ENCODE results near the gene ATP10D. TPM values are rescaled to one million over a fixed set of nuclear protein-coding genes. Genes with fewer than 3 reads are reported as not detected.
"Not testable (repeated sequence)": the region's sequence is repeated elsewhere in the genome, so short reads cannot be mapped to it uniquely, and the experiment has no call there.

The ATP10D gene
- total RNA-seq, 2 experiments from 2014 or later = 10.9 to 16.1 TPM

DNA sequence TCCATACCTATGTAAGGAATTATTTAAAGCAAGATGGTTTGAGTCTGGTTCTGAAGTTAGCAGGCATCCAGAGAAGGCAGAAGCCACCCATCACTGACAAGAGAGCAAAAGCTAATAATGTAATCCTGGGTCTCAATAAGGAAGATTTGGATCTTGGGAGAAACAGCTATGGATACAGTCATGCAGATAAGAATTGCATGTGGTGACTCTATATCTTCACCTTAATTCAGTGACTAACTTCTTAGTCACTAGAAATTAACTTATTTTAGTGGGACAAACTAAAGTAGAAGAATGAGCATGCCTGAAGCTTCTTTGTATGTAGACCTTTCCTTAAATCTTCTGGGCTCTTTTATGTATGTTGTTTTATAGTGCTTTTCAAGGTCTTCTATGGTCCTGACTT is 66.6 kb downstream of the ATP10D start:
- POLR2A ChIA-PET = no interaction called here
- H3K9me3 Mint-ChIP-seq = no peaks in the 10 kb centered on the region
- DNase-seq (no peak), ATAC-seq (ENCODE audit: low read depth) (no peak)
- H3K27ac Mint-ChIP-seq = no peak overlapping the region
- peaks cover 22% of the 10 kb centered on the region for H3K36me3 Mint-ChIP-seq
- no peak overlapping the region for H3K4me3 Mint-ChIP-seq
- no peaks in the 10 kb centered on the region for H3K4me1 Mint-ChIP-seq
- no peaks in the 10 kb centered on the region for H3K27me3 Mint-ChIP-seq

DNA sequence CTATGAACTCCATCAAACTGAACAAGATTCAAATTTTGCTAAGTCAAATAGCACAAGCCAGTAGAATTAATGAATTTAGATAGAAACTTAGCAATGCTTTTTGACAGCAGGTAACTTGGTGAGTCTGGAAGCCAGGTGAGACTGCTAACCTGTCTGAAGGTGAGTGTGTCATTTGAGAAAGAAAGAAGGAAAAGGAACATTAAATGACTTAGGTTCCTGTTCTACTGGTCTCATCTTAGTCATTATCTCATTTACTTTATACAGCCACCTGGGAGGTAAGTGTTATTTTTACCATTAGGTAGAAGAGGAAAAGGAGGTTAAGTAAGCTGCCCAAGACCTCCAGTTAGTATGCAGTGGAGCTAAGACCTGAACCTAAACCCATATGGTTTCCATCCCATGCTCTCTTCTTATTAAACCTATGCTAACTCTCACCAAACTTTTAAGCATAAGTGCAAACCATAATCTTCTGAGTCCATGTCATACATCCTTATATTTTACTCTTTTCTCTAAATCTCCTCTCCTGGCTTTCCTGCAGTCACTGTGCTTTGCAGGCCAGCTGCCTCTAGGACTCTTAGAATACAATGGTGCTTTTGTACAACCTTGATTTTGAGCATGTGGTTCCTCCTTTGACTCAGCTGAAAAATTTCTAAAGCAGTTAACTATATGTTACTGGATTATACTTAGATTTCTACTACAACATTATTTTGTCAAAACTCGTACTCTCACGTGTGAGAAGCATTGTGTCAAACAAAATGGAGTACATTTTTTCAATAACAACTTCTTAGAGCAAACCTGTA is 68.5 kb downstream of the ATP10D start:
- POLR2A ChIA-PET = no interaction called here
- no peaks in the 10 kb centered on the region for H3K9me3 Mint-ChIP-seq
- H3K27me3 Mint-ChIP-seq = no peaks in the 10 kb centered on the region
- DNase-seq (no peak), ATAC-seq (ENCODE audit: low read depth) (no peak)
- peaks cover 12% of the 10 kb centered on the region for H3K36me3 Mint-ChIP-seq
- no peak overlapping the region for H3K27ac Mint-ChIP-seq
- no peaks in the 10 kb centered on the region for H3K4me1 Mint-ChIP-seq
- H3K4me3 Mint-ChIP-seq = no peak overlapping the region

GRCh38 chr4:47555920-47556319 is 70.8 kb downstream of the ATP10D start:
- H3K36me3 Mint-ChIP-seq; H3K9me3 Mint-ChIP-seq; POLR2A ChIA-PET; ATAC-seq (ENCODE audit: low read depth); H3K27ac Mint-ChIP-seq; DNase-seq; H3K27me3 Mint-ChIP-seq; H3K4me3 Mint-ChIP-seq; H3K4me1 Mint-ChIP-seq: not testable (repeated sequence)

DNA sequence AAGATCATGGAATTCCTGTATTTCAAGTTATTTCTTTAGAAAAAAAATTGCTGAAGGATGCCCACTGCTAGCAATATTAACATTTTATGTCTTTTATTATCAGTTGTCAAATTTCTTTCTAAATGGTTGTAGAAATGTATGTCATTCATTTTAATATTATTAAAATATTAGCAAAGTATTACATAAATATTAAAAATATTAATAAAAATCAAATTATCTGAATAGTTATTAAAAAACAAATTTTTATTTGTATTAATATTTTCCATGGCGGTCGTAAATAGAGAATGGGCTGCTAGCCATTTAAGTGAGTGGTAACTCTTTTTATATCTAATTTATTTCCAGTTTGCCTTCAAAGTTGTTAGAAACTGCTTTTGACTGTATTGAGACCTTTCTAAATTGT is 72.2 kb downstream of the ATP10D start:
- H3K27me3 Mint-ChIP-seq = no peaks in the 10 kb centered on the region
- POLR2A ChIA-PET = no interaction called here
- no peak overlapping the region for H3K27ac Mint-ChIP-seq
- peaks cover 9% of the 10 kb centered on the region for H3K36me3 Mint-ChIP-seq
- DNase-seq (no peak), ATAC-seq (ENCODE audit: low read depth) (no peak)
- no peaks in the 10 kb centered on the region for H3K9me3 Mint-ChIP-seq
- no peak overlapping the region for H3K4me3 Mint-ChIP-seq
- peaks cover 1% of the 10 kb centered on the region for H3K4me1 Mint-ChIP-seq

GRCh38 chr4:47560682-47561081 is 75.6 kb downstream of the ATP10D start:
- POLR2A ChIA-PET = no interaction called here
- Mint-ChIP-seq H3K4me3 (no peak overlapping the region), H3K9me3 (no peaks in the 10 kb centered on the region), H3K36me3 (peaks cover 4% of the 10 kb centered on the region), H3K27me3 (no peaks in the 10 kb centered on the region), H3K27ac (no peak overlapping the region), H3K4me1 (peaks cover 6% of the 10 kb centered on the region)
- DNase-seq (no peak), ATAC-seq (ENCODE audit: low read depth) (no peak)

- POLR2A ChIA-PET = no interaction called here
- peaks cover 6% of the 10 kb centered on the region for H3K4me1 Mint-ChIP-seq
- no peak for ATAC-seq (ENCODE audit: low read depth)
- H3K9me3 Mint-ChIP-seq = no peaks in the 10 kb centered on the region
- DNase-seq = no peak
- H3K4me3 Mint-ChIP-seq = no peak overlapping the region
- no peak overlapping the region for H3K27ac Mint-ChIP-seq
- H3K27me3 Mint-ChIP-seq = no peaks in the 10 kb centered on the region
- H3K36me3 Mint-ChIP-seq = peaks cover 4% of the 10 kb centered on the region
These were observed 76.3 kb downstream of the ATP10D start for GRCh38 chr4:47561331-47561730.

GRCh38 chr4:47562297-47562696 is 77.2 kb downstream of the ATP10D start:
- POLR2A ChIA-PET = no interaction called here
- Mint-ChIP-seq H3K9me3 (no peaks in the 10 kb centered on the region), H3K27ac (no peak overlapping the region), H3K27me3 (no peaks in the 10 kb centered on the region), H3K4me3 (no peak overlapping the region), H3K36me3 (peaks cover 4% of the 10 kb centered on the region), H3K4me1 (peaks cover 6% of the 10 kb centered on the region)
- no peak for ATAC-seq (ENCODE audit: low read depth)
- no peak for DNase-seq

- Mint-ChIP-seq H3K36me3 (peaks cover 8% of the 10 kb centered on the region), H3K4me1 (peaks cover 7% of the 10 kb centered on the region), H3K27ac (no peak overlapping the region), H3K27me3 (no peaks in the 10 kb centered on the region), H3K9me3 (no peaks in the 10 kb centered on the region), H3K4me3 (no peak overlapping the region)
- DNase-seq (no peak), ATAC-seq (ENCODE audit: low read depth) (no peak)
- POLR2A ChIA-PET = interaction anchor here (0.5 kb wide), 1 partner anchor 50 kb away, joined by 3 read pairs; no protein-coding TSS in a partner anchor
These were observed 81.5 kb downstream of the ATP10D start for GRCh38 chr4:47566566-47566965.

DNA sequence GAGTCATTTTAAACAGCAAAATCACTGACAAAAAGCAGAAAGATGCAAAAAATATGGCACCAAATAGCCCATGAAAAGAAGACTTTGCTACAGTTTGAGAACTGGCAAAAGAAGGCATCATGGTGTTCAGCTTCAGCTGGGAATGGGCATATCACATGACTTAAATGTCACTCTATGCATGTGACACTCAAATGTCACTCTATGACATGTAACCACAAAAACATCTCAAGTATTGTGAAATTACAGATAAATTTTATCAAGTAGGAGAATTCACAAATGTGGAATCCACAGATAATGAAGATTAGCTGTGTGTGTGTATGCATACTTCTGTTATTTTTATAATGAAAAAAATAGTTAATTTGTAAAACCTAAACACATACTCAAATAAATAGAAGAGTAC is 81.9 kb downstream of the ATP10D start:
- POLR2A ChIA-PET = interaction anchor here (0.5 kb wide), 1 partner anchor 51 kb away, joined by 3 read pairs; no protein-coding TSS in a partner anchor
- no peak overlapping the region for H3K27ac Mint-ChIP-seq
- no peak for DNase-seq
- no peak overlapping the region for H3K4me3 Mint-ChIP-seq
- H3K36me3 Mint-ChIP-seq = peaks cover 9% of the 10 kb centered on the region
- H3K9me3 Mint-ChIP-seq = no peaks in the 10 kb centered on the region
- ATAC-seq (ENCODE audit: low read depth) = no peak
- no peaks in the 10 kb centered on the region for H3K27me3 Mint-ChIP-seq
- peaks cover 8% of the 10 kb centered on the region for H3K4me1 Mint-ChIP-seq

GRCh38 chr4:47567511-47567910 is 82.4 kb downstream of the ATP10D start:
- POLR2A ChIA-PET = no interaction called here
- H3K9me3 Mint-ChIP-seq = no peaks in the 10 kb centered on the region
- H3K27me3 Mint-ChIP-seq = no peaks in the 10 kb centered on the region

GRCh38 chr4:47570816-47571215 is 85.7 kb downstream of the ATP10D start:
- no peak for ATAC-seq (ENCODE audit: low read depth)
- H3K27me3 Mint-ChIP-seq = no peaks in the 10 kb centered on the region
- no peak overlapping the region for H3K4me3 Mint-ChIP-seq
- no peak overlapping the region for H3K27ac Mint-ChIP-seq
- peaks cover 2% of the 10 kb centered on the region for H3K4me1 Mint-ChIP-seq
- POLR2A ChIA-PET = no interaction called here
- H3K9me3 Mint-ChIP-seq = no peaks in the 10 kb centered on the region
- DNase-seq = no peak
- peaks cover 11% of the 10 kb centered on the region for H3K36me3 Mint-ChIP-seq

More at GRCh38 chr4:47567511-47567910, 82.4 kb downstream of the ATP10D start:
- H3K4me1 Mint-ChIP-seq = peaks cover 4% of the 10 kb centered on the region
- no peak overlapping the region for H3K27ac Mint-ChIP-seq
- H3K36me3 Mint-ChIP-seq = peaks cover 11% of the 10 kb centered on the region
- ATAC-seq (ENCODE audit: low read depth) (no peak), DNase-seq (no peak)
- no peak overlapping the region for H3K4me3 Mint-ChIP-seq

DNA sequence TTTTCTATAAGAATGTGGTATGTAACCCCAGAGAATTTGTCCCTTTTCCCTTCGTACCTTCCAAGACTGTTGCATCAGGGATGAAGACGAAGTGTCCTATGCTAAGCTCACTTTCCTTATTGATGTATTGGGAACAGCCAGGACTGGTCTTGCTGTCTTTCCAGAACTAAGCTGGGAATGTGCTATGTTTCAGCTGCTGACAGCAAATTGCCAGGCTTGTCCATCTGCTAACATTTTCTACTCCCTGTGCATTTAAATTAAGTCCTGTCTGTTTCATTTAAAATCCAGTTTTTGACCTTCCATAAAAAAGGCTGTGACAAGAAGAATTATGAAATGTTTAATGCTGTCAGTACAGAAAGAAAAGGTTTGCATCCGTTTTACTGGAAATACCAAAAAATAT is 87.9 kb downstream of the ATP10D start:
- Mint-ChIP-seq H3K27ac (no peak overlapping the region), H3K36me3 (peaks cover 23% of the 10 kb centered on the region), H3K27me3 (no peaks in the 10 kb centered on the region), H3K4me1 (peaks cover 2% of the 10 kb centered on the region), H3K4me3 (no peak overlapping the region), H3K9me3 (no peaks in the 10 kb centered on the region)
- DNase-seq = no peak
- POLR2A ChIA-PET = no interaction called here
- no peak for ATAC-seq (ENCODE audit: low read depth)

DNA sequence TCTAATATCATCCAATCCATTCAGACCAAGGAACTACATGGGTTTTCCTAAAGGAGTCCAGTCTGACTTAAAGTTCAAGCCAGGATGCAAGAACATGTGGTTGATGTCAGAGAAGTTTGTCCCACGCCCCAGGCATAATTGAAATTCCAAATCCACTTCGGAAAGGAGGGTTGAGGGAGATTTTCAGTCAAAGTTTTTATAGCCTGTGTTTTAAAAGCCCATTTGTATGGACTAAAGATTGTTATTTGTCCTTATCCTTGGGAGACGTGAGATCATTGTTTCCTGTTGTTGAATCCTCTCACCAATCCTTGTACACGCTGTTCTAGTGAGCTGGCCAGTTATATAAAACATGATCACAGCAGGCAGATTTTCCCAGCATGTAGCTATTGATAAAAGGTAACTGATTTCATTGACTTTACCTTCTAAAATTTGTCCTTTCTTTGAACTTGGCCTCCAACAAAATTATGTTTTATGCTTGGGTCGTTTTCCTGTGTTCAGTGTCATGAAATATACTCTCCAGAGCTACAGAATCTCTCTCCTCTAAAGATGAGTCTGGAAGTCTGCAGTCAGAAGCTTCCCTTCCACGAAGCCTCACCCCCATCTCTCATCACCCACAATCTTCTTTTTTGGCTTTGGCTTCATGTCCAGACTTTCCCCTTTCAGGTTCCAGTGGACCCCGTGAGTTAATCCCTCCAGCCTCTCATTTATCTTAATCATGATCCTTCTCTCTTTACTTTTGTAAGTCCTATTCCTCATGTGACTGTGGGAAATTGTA is 92.9 kb downstream of the ATP10D start:
- no peaks in the 10 kb centered on the region for H3K9me3 Mint-ChIP-seq
- no peak for DNase-seq
- no peaks in the 10 kb centered on the region for H3K27me3 Mint-ChIP-seq
- no peak overlapping the region for H3K4me3 Mint-ChIP-seq
- peaks cover 34% of the 10 kb centered on the region for H3K36me3 Mint-ChIP-seq
- no peak overlapping the region for H3K27ac Mint-ChIP-seq
- POLR2A ChIA-PET = no interaction called here
- no peaks in the 10 kb centered on the region for H3K4me1 Mint-ChIP-seq
- no peak for ATAC-seq (ENCODE audit: low read depth)

GRCh38 chr4:47579235-47579634 is 94.2 kb downstream of the ATP10D start:
- no peak for ATAC-seq (ENCODE audit: low read depth)
- no peaks in the 10 kb centered on the region for H3K4me1 Mint-ChIP-seq
- no peak overlapping the region for H3K27ac Mint-ChIP-seq
- H3K27me3 Mint-ChIP-seq = no peaks in the 10 kb centered on the region
- H3K4me3 Mint-ChIP-seq = no peak overlapping the region
- H3K36me3 Mint-ChIP-seq = peaks cover 36% of the 10 kb centered on the region
- POLR2A ChIA-PET = no interaction called here
- H3K9me3 Mint-ChIP-seq = no peaks in the 10 kb centered on the region
- DNase-seq = no peak

Data from activated naive CD8-positive, alpha-beta T cell treated with anti-CD3 and anti-CD28 coated beads, Interleukin-2, amount 10 ng/mL, durations not matched to agents 7 days and 5 days (primary cell).